ENCODE measurements around the gene TIPRL. TPM values are rescaled to one million over a fixed set of nuclear protein-coding genes. Genes with fewer than 3 reads are reported as not detected.
A peak's percentile ranks its signal among the peaks of the same experiment; 100 is the strongest.

The TIPRL gene
- total and polyA plus RNA-seq, 9 of the 15 experiments (the other 6 are each of a cell fraction or from before 2014, with no cell fraction given) = 41.4 to 90.2 (median 69.9) TPM

GRCh38 chr1:168138134-168138533, 40.6 kb upstream of the TIPRL start:
- FAIRE-seq = no peak
- no TSS peak for BruUV-seq (replicated peaks)
- no peak overlapping the region for H3K4me2 ChIP-seq (ENCODE audit: insufficient read depth, low read length)
- peaks cover 2 to 18% of the 10 kb centered on the region in 2 experiments; a peak in 3 of 5 replicates for H3K27me3 ChIP-seq (ENCODE audit: control insufficient read depth in 2 of 2, insufficient read depth in 2 of 2, low read length in 2 of 2)
- H3K4me3 ChIP-seq = no peak overlapping the region
- no peaks in the 10 kb centered on the region for H3K9me3 ChIP-seq (replicated peaks; ENCODE audit: control insufficient read depth, insufficient read depth, low read depth, low read length)
- no peak for ATAC-seq
- WGBS (ENCODE audit: insufficient coverage, low coverage, missing lambda C conversion rate) = 71% methylated on average over 5 of the region's 5 CpGs
- H4K20me1 ChIP-seq (replicated peaks; ENCODE audit: control insufficient read depth, insufficient read depth, low read length) = no peaks in the 10 kb centered on the region
- H3K27ac ChIP-seq (ENCODE audit: extremely low read depth, low read depth, low read length) = no peak overlapping the region
- H3K4me1 ChIP-seq (replicated peaks in 1 of 2; ENCODE audit: control insufficient read depth in 2 of 2, insufficient read depth in 2 of 2, low read length in 2 of 2) = peaks cover 17 to 19% of the 10 kb centered on the region in 2 experiments; a peak in 4 of 5 replicates
- H3K9me1 ChIP-seq (ENCODE audit: control insufficient read depth, insufficient read depth, low read length) = no peaks in the 10 kb centered on the region
- intact Hi-C loops (cut with micrococcal nuclease) = no loop called here
- ChIA-PET POLR2A (interaction anchor here (0.6 to 1.5 kb wide), 4 partner anchors 12 to 511 kb away, joined by 3 to 4 read pairs (median 4); no protein-coding TSS in a partner anchor), CTCF (ENCODE audit: low intra/inter-chr PET ratio) (no interaction called here)
- H3K79me2 ChIP-seq (ENCODE audit: control insufficient read depth, insufficient read depth, low read length) = no peaks in the 10 kb centered on the region
- no peak overlapping the region for H3K9ac ChIP-seq (ENCODE audit: insufficient read depth in 1 of 2, low read depth in 2 of 2, low read length in 2 of 2)
- no peak overlapping the region for H2AFZ ChIP-seq (ENCODE audit: low read depth, low read length)
- TF ChIP-seq PBX2 (CRISPR knock-in tag; IDR thresholded peaks at IDR 0.05; ENCODE audit: low read depth) (no peak), PBX2 (tag; conservative IDR thresholded peaks at IDR 0.05; ENCODE audit: low read depth) (peak; percentile 47; the same call in 1 of the 2 replicates), PKNOX1 (IDR thresholded peaks at IDR 0.05) (peak; percentile 57), MTF1 (CRISPR knock-in tag; IDR thresholded peaks at IDR 0.05; ENCODE audit: borderline replicate concordance) (no peak), MYNN (IDR thresholded peaks at IDR 0.05) (no peak), MYNN (CRISPR knock-in tag; IDR thresholded peaks at IDR 0.05) (no peak), ZNF395 (CRISPR knock-in tag; IDR thresholded peaks at IDR 0.05) (no peak), MEIS2 (IDR thresholded peaks at IDR 0.05; ENCODE audit: partially characterized antibody) (peak; percentile 60), JUND (IDR thresholded peaks at IDR 0.05; ENCODE audit: borderline replicate concordance, low read depth, low read length) (no peak), JUND (tag; IDR thresholded peaks at IDR 0.05; ENCODE audit: borderline replicate concordance, low read depth, low read length) (no peak), MCM2 (IDR thresholded peaks at IDR 0.05; ENCODE audit: low read depth) (no peak), MTA2 (IDR thresholded peaks at IDR 0.05; ENCODE audit: low read depth) (no peak)
- H3K36me3 ChIP-seq (ENCODE audit: control insufficient read depth, insufficient read depth, low read length) = no peaks in the 10 kb centered on the region
- in situ Hi-C loops (cut with MboI) = no loop called here
- no peak for DNase-seq (ENCODE audit: extremely low read depth in 1 of 4, low spot score in 3 of 4)
